GM18519 (cell line): ENCODE data around the gene PDE4A.
"Not testable (repeated sequence)": the region's sequence is repeated elsewhere in the genome, so short reads cannot be mapped to it uniquely, and the experiment has no call there.

Experiments
- ATAC-seq: cut with Tn5 transposase; IDR thresholded peaks from one replicate; pipeline ENCODE4 v1.9.1; 2021; ENCODE audit warnings: mild to moderate bottlenecking, moderate library complexity; ENCODE audit not compliant: unreplicated experiment, low FRiP score

Gene PDE4A

DNA sequence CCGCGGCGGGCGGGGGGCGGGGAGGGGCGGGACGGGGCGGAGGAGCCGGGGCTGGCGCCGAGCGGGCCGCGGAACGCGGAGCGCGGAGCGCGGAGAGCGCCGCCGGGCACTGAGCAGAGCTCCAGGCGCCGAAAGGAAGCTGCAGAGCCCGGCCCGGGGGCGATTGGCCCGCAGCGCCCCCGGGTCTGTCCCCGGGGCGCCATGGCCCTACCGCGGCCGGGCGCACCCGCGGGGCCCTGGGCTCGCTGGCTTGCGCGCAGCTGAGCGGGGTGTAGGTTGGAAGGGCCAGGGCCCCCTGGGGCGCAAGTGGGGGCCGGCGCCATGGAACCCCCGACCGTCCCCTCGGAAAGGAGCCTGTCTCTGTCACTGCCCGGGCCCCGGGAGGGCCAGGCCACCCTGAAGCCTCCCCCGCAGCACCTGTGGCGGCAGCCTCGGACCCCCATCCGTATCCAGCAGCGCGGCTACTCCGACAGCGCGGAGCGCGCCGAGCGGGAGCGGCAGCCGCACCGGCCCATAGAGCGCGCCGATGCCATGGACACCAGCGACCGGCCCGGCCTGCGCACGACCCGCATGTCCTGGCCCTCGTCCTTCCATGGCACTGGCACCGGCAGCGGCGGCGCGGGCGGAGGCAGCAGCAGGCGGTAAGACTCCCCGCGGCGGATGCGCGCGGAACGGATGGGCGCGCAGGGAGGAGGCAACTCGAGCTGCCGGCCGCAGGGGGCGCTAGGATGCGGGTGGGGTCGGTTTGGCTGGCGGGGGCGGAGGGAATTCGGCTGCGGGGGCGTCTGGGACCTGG lies at the start of gene PDE4A:
Gene PDE4A, plus strand, starts transcription at position 95 of the 796 bp plus-strand sequence. Its CDS starts 227 bp downstream, at position 322.
- no peak for ATAC-seq

DNA sequence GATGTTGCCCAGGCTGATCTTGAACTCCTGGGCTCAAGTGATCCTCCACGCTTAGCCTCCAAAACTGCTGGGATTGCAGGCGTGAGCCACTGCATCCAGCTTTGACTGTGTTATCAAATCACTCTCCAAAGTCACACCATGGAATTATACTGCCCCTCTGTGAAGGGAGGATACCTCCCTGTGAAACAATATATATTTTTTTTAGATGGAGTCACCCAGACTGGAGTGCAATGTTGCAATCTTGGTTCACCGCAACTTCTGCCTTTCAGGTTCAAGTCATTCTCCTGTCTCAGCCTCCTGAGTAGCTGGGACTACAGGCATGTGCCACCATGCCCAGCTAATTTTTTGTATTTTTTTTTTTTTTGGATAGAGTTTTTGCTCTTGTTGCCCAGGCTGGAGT lies 47.6 kb upstream of the PDE4A start:
- no peak for ATAC-seq

DNA sequence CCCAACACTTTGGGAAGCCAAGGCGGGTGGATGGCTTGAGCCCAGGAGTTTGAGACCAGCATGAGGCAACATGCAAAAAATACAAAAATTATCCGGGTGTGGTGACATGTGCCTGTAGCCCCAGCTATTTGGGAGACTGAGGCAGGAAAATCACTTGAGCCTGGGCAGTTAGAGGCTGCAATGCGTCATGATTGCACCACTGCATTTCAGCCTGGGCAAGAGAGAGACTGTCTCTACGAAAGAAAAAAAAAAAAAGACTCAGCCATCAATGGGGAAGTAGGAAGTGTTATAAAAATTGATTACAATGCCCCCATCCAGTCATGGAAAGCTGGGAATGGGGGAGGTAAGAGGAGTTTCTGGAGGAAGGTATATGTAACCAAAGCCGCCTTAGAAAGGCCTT lies 45.4 kb upstream of the PDE4A start:
- no peak for ATAC-seq

DNA sequence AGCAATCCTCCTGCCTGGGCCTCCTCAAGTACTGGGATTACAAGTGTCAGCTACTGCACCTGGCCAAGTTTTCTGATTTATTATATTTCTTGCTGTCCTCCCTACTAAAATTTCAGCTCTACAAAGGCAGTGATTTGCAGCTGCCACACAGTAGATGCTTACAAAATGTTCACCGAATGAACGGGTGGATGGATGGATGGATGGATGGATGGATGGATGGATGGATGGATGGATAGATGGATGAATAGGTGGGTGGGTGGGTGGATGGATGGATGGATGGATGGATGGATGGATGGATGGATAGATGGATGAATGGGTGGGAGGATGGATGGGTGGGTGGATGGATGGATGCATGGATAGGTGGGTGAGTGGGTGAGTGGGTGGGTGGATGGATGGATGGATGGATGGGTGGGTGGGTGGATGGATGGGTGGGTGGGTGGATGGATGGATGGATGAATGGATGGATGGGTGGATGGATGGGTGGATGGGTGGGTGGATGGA lies 43.1 kb upstream of the PDE4A start:
- ATAC-seq: not testable (repeated sequence)

DNA sequence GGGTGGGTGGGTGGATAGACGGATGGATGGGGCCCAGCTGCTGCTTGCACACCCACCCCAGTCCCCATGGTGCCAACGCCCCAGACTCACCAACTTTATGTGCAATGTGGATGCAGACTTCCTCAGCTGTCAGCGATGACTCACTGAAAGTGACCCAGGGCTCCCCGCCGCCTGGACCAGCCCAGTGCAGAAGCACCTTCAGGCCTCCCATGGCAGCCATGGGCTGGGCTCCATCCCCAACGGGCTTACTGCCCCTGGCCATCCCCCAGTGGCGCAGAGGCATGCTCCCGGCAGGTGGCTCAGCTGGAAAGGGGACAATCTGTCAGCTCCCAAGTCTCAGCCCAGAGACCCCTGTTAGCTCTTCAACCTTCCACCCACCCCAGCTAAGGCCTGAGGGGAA lies 42.2 kb upstream of the PDE4A start:
- no peak for ATAC-seq

DNA sequence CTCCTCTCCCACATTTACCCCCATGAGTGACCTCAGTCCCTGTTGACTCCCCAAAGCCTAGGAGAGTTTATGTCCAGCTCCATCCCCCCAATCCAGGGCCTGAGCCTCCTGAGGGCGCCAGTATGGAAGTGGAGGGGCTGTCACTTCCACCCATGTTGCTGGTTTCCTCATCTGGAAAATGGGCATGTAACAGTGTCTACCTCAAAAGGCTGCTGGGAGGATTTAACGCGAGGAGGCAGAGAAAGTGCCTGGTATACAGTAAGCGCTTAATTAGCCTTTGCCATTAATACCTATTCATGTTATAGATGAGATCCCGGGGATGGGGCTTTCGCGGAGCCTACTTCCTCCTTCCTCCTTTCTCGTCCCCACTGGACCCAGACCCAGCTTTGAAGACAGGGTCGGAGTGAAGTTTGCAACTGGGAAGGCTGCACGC lies 40.4 kb upstream of the PDE4A start:
- ATAC-seq: no peak

DNA sequence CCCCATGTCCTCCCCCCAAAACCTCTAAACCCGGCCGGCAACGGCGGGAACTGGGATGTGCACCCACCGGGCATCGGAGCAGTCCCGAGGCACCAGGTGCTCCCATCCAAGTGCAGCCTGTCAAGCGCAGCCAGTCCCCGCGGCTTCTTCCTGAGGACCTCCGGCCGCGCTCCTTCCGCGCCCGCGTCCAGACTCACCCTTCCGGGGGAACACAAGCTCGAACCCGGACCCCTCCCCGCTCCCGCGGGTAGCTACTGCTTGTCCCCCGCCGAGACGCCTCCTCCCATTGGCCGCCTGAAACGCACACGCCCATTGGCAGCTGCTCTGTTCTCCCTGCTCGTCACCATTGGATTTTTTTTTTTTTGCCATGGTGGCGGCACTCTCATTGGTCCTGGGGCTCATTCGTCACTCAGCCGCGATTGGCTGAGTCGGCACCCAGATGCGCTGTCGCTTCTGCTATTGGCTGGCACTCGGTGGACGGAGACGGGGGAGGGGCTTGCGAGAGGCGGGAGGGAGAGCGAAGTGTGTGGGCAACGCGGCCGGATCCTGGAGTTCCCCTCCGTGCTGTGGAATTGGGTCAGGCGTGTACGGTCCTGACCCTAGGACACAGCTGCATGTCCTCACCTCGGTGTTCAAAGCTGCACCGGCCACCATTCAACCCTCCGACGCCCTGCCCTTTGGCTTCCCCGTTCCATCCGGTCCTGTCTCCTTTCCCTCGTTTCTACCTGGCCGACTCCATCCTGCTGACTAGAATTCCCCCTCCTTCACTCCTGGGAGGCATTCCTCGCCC lies 39.8 kb upstream of the PDE4A start, which contains the start of gene TYK2:
Gene TYK2, minus strand, starts transcription at position 260 of the 790 bp plus-strand sequence. CDS start 2,166 bp downstream, outside the sequence.
- ATAC-seq: peak; percentile 73

DNA sequence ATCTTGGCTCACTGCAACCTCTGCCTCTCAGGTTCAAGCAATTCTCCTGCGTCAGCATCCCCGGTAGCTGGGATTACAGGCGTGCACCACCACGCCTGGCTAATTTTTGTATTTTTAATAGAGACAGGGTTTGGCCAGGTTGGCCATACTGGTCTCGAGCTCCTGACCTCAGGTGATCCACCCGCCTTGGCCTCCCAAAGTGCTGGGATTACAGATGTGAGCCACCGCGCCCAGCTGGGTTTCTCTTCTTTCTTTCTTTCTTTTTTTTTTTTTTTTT lies 37.2 kb upstream of the PDE4A start:
- not testable (repeated sequence) for ATAC-seq

DNA sequence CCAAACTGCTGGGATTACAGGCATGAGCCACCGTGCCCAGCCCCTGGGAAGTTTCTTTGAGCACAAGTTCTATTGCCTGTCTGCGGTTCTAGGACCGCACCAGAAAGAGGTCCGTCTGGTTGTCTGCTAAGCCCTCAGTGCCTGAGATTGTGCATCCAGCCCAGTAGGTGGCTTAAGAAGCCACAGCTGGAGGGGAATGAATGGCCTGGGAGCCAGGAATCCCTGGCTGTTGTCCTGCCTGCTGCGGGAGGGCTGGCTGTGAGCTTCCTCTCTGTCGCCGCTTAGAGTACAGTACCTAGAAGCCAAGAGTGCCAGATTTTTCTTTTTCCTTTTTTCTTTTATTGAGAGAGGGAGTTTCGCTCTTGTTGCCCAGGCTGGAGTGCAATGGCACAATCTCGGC lies 35.8 kb upstream of the PDE4A start:
- no peak for ATAC-seq

DNA sequence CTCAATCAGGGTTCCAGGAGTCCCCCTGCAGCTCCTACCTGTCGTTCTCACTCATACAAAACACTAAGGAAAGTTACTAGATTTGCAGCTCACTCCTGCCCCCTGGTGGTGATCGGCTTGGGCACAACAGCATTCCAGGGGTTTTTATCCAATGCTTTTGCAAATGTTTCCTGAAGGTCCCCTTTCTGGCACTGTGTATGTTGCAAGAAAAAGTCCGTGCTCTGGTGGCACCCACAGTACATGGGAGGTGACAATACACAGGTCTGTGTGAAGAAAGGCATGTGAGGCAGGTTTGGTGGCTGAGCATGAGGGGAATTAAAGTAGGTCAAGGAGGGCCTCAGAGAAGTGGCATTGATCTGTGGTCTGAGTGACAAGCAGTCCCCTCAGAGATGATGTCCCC lies 31.4 kb upstream of the PDE4A start:
- no peak for ATAC-seq

DNA sequence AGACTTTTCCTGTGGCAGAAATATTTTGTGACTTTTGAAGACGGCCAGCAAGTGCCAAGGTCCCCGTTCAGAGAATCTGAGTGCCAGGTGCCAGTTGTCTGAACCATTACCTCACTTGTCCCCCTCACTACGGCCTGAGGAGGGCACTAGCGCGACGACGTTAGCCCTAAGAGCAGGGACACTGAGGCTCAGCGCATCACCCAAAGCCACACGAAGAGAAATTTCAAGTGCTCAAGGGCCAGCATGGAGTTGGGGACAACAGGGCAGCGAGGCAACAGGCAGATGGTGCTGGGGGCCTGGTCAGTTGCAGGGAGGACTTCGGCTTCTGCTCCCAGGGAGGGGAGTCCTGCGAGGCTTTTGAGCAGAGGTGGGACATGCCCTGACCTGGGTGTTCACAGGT lies 30.5 kb upstream of the PDE4A start:
- no peak for ATAC-seq

DNA sequence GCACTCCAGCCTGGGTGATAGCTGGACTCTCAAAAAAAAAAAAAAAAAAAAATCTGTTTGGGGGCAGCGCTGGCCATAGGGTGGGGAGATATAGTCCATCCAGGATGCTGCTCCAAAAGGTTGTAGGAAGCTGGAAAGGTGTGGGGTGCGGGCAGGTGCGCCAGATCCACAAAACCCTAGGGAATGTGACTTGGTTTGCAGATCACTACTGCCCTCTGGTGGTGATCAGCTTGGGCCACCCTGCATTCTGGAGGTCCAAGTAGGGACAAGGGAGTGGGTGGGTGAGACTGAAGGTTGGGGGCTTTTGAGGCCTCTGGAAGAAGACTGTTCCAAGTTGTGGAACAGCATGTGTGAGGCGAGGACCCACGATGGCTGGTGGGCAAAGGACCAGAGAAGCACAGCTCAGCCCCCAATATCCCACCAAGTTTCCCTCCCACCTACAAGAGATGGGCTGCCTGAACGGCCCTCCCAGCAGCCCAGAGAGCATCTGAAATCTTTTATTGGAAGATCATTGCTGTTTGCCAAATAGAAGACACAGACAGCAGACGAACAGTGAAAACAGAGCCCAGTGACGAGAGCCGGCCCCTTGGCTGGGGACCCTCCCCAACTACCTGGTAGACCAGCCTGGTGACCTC lies 29.6 kb upstream of the PDE4A start:
- ATAC-seq: no peak

DNA sequence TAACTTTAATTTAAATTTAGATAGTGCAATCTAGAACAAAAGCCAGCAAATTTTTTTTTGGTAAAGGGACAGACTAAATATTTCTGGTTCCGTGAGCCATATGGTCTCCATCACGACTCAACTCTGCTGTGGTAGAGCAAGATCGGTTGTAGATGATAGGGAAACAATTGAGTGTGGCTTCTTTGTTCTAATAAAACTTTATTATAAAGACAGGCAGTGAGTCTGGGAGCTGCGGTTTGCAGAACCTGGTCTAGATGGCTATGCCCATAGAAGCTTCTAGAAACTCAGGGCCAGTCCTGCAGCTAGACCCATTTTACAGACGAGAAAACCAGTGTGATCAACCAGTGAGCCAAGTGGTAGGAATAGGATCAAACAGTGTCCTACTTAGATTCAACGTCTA lies 28.2 kb upstream of the PDE4A start:
- no peak for ATAC-seq

DNA sequence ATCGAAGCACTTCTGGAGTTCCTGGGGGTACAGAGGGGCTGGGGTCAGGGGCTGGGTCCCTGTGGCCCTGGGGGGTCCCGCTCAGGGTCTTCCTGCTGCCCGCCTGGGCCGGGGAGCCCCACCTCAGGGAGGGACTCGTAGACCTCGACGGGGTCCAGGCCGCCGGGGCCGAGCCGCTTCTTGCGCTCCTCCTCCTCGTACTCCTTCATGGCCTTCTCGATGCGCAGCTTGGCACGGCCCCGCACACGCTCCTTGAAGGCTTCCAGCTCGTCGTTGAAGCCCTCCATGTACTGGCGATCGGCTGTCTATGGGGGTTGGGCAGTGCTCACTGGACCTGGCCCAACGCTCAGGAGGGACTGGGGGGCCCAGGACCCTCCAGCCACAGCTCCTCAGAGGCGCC lies 27.2 kb upstream of the PDE4A start:
- no peak for ATAC-seq

DNA sequence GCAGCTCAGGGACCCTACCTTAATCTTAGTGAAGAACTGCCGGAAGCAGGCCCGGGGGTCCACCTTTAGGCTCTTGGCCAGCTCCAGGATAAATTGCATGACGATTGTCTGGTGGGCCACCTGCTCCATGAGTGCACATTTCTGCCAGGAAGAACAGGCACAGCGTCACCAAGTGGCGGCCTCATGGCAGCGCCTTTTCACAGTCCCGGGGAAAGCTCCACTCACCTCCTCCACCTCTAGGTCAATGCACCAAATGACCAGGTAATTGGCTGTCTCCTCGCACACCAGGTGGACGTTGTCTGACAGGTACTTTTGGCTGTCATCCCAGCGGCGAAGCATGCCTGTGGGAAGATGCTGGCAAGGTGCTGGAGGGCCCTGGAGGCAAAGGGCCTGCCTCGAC lies 25.3 kb upstream of the PDE4A start:
- no peak for ATAC-seq

DNA sequence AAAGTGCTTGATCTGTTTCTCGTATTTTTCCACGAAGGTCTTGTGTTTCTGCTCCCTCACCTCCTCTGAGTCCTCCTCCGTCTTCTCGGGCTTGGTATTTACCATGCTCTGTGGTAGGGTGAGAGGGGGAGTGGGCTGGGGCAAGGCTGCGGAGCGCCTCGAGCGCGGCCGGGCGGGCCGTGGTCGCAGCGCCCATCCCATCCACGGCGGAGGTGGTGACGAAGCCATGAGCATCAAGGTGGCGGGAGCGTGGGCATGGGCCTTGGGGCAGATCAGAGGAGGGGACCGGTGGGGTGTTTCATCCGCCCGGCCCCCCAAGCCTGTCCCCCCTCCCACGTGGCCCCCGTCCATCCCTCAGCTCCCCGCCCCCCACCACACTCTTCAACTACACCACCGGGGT lies 24.9 kb upstream of the PDE4A start:
- no peak for ATAC-seq

DNA sequence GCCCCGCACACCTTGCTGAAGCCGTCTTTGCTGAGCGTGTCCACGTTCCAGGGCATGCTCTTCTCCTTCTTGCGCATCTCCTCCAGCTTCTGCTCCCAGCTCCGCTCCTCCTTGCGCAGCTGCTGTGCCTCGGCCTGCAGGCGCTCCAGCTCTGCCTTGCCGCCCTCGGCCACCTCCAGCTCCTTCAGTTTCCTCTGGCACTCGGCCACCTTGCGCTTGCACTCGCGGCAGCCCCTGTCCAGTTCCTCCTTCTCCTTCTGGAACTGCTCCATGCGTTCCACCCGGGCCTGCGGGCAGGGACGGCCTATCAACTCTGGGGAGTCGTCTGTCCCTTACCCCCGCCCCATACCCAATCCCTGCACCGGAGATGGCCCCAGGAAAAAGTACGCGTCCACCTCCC lies 24.4 kb upstream of the PDE4A start:
- ATAC-seq: no peak

DNA sequence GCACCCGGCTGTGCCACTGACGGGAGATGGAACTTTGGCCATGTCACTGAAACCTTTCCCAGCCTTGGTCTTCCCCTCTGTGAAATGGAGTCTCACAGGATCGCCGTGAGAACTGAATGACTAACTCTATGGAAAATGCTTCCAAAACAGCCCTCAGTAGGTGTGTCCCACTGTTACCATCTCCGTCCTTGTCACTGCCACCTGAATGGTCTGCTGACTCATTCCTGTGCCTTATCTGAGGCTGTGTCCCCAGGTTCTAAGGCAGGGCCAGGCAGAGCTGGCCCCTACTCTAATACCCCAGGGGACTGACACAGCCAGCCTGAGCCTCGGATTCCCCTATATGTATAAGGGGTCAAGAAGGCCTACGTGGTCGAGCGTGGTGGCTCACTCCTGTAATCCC lies 21.5 kb upstream of the PDE4A start:
- ATAC-seq: no peak

DNA sequence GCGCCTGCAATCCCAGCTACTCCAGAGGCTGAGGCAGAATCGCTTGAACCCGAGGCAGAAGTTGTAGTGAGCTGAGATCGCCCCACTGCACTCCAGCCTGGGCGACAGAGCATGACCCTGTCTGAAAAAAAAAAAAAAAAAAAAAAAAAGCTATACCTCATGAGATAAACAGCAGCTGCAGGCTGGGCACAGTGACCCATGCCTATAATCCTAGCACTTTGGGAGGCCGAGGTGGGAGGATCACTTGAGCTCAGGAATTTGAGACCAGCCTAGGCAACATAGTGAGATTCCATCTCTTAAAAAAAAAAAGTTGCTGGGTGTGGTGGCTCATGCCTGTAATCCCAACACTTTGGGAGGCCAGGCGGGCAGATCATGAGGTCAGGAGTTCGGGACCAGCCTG lies 21.0 kb upstream of the PDE4A start:
- ATAC-seq: not testable (repeated sequence)

DNA sequence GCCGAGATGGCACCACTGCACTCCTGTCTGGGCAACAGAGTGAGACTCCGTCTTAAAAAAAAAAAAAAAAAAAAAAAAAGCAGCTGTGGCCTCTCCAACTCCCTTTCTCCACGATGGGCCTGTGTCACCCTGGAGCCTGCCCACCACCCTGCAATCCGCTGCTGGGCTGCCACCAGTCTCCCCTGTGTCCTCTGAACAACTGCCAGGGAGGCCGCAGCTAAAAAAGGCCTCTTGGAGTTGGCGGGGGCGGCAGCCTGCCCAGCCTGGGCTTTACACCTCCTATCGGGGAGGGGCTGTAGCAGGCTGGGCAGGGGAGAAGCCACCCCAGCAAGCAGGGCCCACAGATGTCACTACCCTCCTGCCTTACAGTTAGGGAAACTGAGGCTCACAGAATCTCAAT lies 20.5 kb upstream of the PDE4A start:
- ATAC-seq: no peak

DNA sequence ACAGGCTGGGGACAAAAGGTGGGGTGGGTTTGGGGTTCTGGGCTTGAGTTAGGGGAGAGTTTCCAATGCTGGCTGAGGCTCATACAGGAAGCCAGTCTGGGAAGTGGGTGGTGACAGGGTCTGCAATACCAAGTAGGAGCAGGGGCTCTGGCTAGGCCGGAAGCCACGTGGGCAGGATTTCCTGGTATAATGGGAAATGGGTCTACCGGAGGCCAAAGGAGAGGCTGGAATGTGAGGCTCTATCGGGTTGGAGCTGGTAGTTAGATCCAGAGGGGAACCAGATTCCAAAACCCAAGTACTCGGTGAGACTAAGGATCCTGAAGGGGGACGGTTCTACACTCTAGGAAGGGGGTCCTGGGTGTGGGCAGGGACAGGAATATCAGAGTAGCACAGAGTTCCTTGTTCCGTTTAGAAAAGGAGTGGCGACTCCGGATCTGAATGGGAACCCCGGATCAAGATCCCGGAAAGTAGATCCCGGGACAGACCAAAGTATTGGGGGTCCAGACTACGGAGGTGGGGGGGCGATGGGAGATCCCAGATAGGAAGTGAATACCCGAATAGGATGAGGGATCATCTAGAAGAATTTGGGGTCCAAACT lies 17.8 kb upstream of the PDE4A start:
- ATAC-seq: no peak
